Measurements from ENCODE around the gene RIPK3. TPM values are rescaled to one million over a fixed set of nuclear protein-coding genes. Genes with fewer than 3 reads are reported as not detected.

Gene RIPK3
- total and polyA plus RNA-seq, 2 experiments from 2014 or later: 0.32 to 1.5 TPM

- Mint-ChIP-seq H3K9me3 (no peaks in the 10 kb centered on the region), H3K4me3 (no peak overlapping the region), H3K4me1 (peaks cover 26% of the 10 kb centered on the region), H3K27me3 (ENCODE audit: insufficient read depth, low read depth, poor library complexity) (peaks cover 10% of the 10 kb centered on the region), H3K27ac (no peak overlapping the region), H3K36me3 (ENCODE audit: low read depth) (no peaks in the 10 kb centered on the region; the same call in 2 of the 3 replicates)
- Histone ChIP-seq H3K79me2 (replicated peaks; ENCODE audit: insufficient read depth) (no peaks in the 10 kb centered on the region), H3K36me3 (ENCODE audit: insufficient read depth) (no peaks in the 10 kb centered on the region), H3F3A (replicated peaks; ENCODE audit: low read depth) (0 out of 2 replicates have a peak, but pooled peaks cover under 1% of the 10 kb centered on the region), H4K20me1 (replicated peaks; ENCODE audit: insufficient read depth) (no peaks in the 10 kb centered on the region), H3K27me3 (ENCODE audit: insufficient read depth) (no peaks in the 10 kb centered on the region), H3K4me3 (no peak overlapping the region), H2AFZ (no peak overlapping the region), H3K4me2 (no peak overlapping the region), H3K9me2 (ENCODE audit: insufficient read depth) (no peaks in the 10 kb centered on the region), H3K27ac (ENCODE audit: low read depth) (no peak overlapping the region), H3K4me1 (ENCODE audit: insufficient read depth) (peaks cover 16% of the 10 kb centered on the region)
- ATAC-seq (no peak), DNase-seq (ENCODE audit: low spot score) (no peak)
- TF ChIP-seq ZNF462 (CRISPR knock-in tag; IDR thresholded peaks at IDR 0.05): no peak
- TF ChIP-seq CREB1 (CRISPR knock-in tag; IDR thresholded peaks at IDR 0.05; ENCODE audit: low read depth): no peak
Observed at GRCh38 chr14:24382064-24382371, 42.2 kb upstream of the RIPK3 start.

- H3K27me3 ChIP-seq (ENCODE audit: insufficient read depth): no peaks in the 10 kb centered on the region
- H3K36me3 ChIP-seq (ENCODE audit: insufficient read depth): no peaks in the 10 kb centered on the region
- H3K79me2 ChIP-seq (replicated peaks; ENCODE audit: insufficient read depth): no peaks in the 10 kb centered on the region
- no peaks in the 10 kb centered on the region for H4K20me1 ChIP-seq (replicated peaks; ENCODE audit: insufficient read depth)
- no peak for ATAC-seq
- 0 out of 2 replicates have a peak, but pooled peaks cover 2% of the 10 kb centered on the region for H3F3A ChIP-seq (replicated peaks; ENCODE audit: low read depth)
- no peak overlapping the region for H3K4me2 ChIP-seq
- Mint-ChIP-seq H3K36me3 (ENCODE audit: low read depth) (no peaks in the 10 kb centered on the region; the same call in 2 of the 3 replicates), H3K9me3 (no peaks in the 10 kb centered on the region), H3K4me1 (peaks cover 31% of the 10 kb centered on the region), H3K27ac (no peak overlapping the region), H3K27me3 (ENCODE audit: insufficient read depth, low read depth, poor library complexity) (peaks cover 14% of the 10 kb centered on the region), H3K4me3 (no peak overlapping the region)
- DNase-seq (ENCODE audit: low spot score): no peak
- H3K27ac ChIP-seq (ENCODE audit: low read depth): no peak overlapping the region
- peaks cover 21% of the 10 kb centered on the region for H3K4me1 ChIP-seq (ENCODE audit: insufficient read depth)
- H3K4me3 ChIP-seq: no peak overlapping the region
- H2AFZ ChIP-seq: no peak overlapping the region
- H3K9me2 ChIP-seq (ENCODE audit: insufficient read depth): no peaks in the 10 kb centered on the region
- TF ChIP-seq CTCF (conservative IDR thresholded peaks at IDR 0.05; ENCODE audit: low read depth in 2 of 2): 0 out of 4 replicates have a peak, but pooled peaks of 1 of the 2 experiments have one; percentile 2
- no peak for TF ChIP-seq STAT1 (IDR thresholded peaks at IDR 0.05; ENCODE audit: unreplicated experiment)
- TF ChIP-seq POLR2AphosphoS5 (IDR thresholded peaks at IDR 0.05; ENCODE audit: low read depth): no peak
Observed at GRCh38 chr14:24381363-24382063, 41.7 kb upstream of the RIPK3 start.
